KMS-11 (cell line): Measurements from ENCODE around the gene RIOK1.

Experiments
- H2AFZ ChIP-seq: fragments of 200-600 bp; sonication (generic); 2 replicates; pipeline ENCODE4 v1.6.1; 2016; ENCODE audit warnings: antibody characterized with exemption, mixed run types, low read depth
- H3K27ac ChIP-seq: fragments of 200-600 bp; sonication (generic); 2 replicates; pipeline ENCODE4 v1.6.1; 2016; ENCODE audit warnings: mild to moderate bottlenecking, mixed run types
- H3K27me3 ChIP-seq: fragments of 200-600 bp; sonication (generic); 2 replicates; pipeline ENCODE4 v1.6.1; 2017; ENCODE audit warnings: mild to moderate bottlenecking, low read depth, mixed run types, moderate library complexity; ENCODE audit not compliant: insufficient read depth
- H3K36me3 ChIP-seq: fragments of 200-600 bp; sonication (generic); 2 replicates; pipeline ENCODE4 v1.6.1; 2017; ENCODE audit warnings: mild to moderate bottlenecking, mixed run types; ENCODE audit not compliant: insufficient read depth
- H3K4me1 ChIP-seq: fragments of 200-600 bp; sonication (generic); 2 replicates; pipeline ENCODE4 v1.6.1; 2016; ENCODE audit warnings: mild to moderate bottlenecking, low read depth, mixed run types; ENCODE audit not compliant: poor library complexity, severe bottlenecking
- H3K4me2 ChIP-seq: fragments of 200-600 bp; sonication (generic); 2 replicates; pipeline ENCODE4 v1.7.0; 2016; ENCODE audit warnings: mild to moderate bottlenecking, mixed run types
- H3K4me3 ChIP-seq: fragments of 200-600 bp; sonication (generic); IDR thresholded peaks from 2 replicates; pipeline ENCODE4 v1.6.1; 2017; ENCODE audit warnings: low read depth, low read length, mixed read lengths; ENCODE audit not compliant: insufficient read depth
- H3K79me2 ChIP-seq: fragments of 200-600 bp; sonication (generic); 2 replicates; pipeline ENCODE4 v1.6.1; 2016; ENCODE audit warnings: low read depth, mixed run types; ENCODE audit not compliant: insufficient read depth
- H3K9ac ChIP-seq: fragments of 200-600 bp; sonication (generic); 2 replicates; pipeline ENCODE4 v1.6.1; 2016; ENCODE audit warnings: mild to moderate bottlenecking, mixed run types
- H4K20me1 ChIP-seq: fragments of 200-600 bp; sonication (generic); 2 replicates; pipeline ENCODE4 v1.6.1; 2016; ENCODE audit warnings: mild to moderate bottlenecking, mixed run types; ENCODE audit not compliant: insufficient read depth
- TF ChIP-seq, protein P1 (sequence below): fragments of 200-600 bp; sonication (generic); conservative IDR thresholded peaks from 2 replicates; pipeline ENCODE4 v1.6.1; 2017; ENCODE audit warnings: low read depth, mild to moderate bottlenecking, antibody characterized with exemption, low read length, moderate library complexity, mixed read lengths

RIOK1 gene

DNA sequence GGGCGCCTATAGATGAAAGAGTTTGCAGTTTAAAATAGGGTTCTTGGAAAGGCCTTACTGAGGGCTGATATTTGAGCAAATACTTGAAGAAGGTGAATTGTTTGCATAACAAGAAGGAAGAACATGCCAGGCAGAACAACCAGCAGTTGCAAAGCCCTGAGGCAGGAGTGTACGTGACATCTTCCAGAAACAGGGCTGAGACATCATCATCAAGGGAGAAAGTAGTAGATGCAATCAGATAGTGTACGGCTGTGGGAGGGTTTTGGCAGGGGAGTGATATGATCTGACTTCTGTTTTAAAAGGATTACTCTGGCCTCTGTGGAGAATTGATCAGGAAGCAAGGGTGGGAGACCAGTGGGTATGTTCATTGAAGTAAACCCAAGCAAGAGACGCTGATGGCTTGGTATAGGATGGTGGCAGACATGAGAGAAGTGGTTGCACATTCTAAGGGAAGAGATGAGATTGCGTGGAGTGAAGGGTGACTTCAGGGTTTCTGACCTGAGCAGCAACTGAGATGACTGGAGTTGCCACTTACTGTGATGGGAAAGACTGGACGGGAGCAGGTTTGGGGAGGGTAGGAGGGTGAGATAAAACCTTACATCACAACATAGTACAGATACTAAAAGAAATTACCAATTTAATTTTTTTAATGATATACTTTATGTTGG, 28.8 kb downstream of the RIOK1 start:
- no peak overlapping the region for H3K4me3 ChIP-seq
- H2AFZ ChIP-seq: no peak overlapping the region
- peaks cover 4% of the 10 kb centered on the region; the same call in 1 of the 2 replicates for H3K36me3 ChIP-seq
- no peak overlapping the region for H3K27ac ChIP-seq
- H3K27me3 ChIP-seq: no peaks in the 10 kb centered on the region
- TF ChIP-seq, protein P1, sequence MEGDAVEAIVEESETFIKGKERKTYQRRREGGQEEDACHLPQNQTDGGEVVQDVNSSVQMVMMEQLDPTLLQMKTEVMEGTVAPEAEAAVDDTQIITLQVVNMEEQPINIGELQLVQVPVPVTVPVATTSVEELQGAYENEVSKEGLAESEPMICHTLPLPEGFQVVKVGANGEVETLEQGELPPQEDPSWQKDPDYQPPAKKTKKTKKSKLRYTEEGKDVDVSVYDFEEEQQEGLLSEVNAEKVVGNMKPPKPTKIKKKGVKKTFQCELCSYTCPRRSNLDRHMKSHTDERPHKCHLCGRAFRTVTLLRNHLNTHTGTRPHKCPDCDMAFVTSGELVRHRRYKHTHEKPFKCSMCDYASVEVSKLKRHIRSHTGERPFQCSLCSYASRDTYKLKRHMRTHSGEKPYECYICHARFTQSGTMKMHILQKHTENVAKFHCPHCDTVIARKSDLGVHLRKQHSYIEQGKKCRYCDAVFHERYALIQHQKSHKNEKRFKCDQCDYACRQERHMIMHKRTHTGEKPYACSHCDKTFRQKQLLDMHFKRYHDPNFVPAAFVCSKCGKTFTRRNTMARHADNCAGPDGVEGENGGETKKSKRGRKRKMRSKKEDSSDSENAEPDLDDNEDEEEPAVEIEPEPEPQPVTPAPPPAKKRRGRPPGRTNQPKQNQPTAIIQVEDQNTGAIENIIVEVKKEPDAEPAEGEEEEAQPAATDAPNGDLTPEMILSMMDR: no peak
- no peaks in the 10 kb centered on the region for H3K79me2 ChIP-seq
- H3K9ac ChIP-seq: no peak overlapping the region
- no peaks in the 10 kb centered on the region for H3K4me1 ChIP-seq
- H4K20me1 ChIP-seq: no peaks in the 10 kb centered on the region
- H3K4me2 ChIP-seq: no peak overlapping the region

DNA sequence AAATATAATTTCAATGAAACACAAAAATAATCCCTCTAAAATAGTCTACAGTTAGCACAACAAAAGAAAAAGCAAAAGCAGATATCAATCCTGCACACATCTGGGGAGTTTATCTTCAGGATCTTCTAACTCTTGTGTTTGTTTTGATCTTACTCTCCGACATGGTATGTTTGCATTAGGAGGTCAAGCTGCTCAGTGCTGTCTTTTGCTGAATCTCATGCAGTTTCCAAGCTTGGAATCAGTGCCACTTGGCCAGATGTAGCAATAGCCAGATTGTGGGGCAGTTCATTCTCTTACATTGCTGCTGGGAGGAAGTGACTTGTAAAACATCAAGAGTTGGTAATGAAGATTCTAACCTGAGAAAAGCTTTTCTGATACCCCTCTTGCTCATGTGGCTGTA, 29.5 kb downstream of the RIOK1 start:
- Histone ChIP-seq H3K4me1 (no peaks in the 10 kb centered on the region), H3K36me3 (peaks cover 4% of the 10 kb centered on the region; the same call in 1 of the 2 replicates), H3K4me2 (no peak overlapping the region), H3K9ac (no peak overlapping the region), H4K20me1 (no peaks in the 10 kb centered on the region), H2AFZ (no peak overlapping the region), H3K27me3 (no peaks in the 10 kb centered on the region), H3K27ac (no peak overlapping the region), H3K79me2 (no peaks in the 10 kb centered on the region), H3K4me3 (no peak overlapping the region)
- TF ChIP-seq, protein P1: no peak

DNA sequence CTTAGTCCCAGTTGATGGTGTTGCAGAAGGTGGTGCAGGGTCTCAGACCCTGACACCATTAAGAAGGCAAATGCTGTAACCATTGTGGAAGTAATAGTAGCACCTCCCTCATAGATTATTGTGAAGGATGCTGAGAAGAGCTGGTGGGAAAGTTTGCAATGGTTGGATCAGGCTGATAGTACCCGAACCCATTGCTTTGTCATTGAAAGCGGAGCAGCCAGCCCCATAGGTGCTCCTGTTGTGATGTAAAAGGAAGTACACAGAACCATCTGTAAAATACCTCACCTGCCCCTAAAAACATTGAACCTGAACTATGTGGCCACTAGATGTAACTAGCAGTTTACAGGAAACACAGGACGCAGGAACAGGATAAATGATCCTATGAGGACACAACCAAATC, 31.5 kb downstream of the RIOK1 start:
- peaks cover 4% of the 10 kb centered on the region; the same call in 1 of the 2 replicates for H3K36me3 ChIP-seq
- no peaks in the 10 kb centered on the region for H4K20me1 ChIP-seq
- no peak overlapping the region for H3K9ac ChIP-seq
- H3K4me2 ChIP-seq: no peak overlapping the region
- H3K79me2 ChIP-seq: no peaks in the 10 kb centered on the region
- H3K27ac ChIP-seq: no peak overlapping the region
- no peak overlapping the region for H2AFZ ChIP-seq
- no peaks in the 10 kb centered on the region for H3K27me3 ChIP-seq
- H3K4me1 ChIP-seq: no peaks in the 10 kb centered on the region
- TF ChIP-seq, protein P1: no peak
- H3K4me3 ChIP-seq: no peak overlapping the region

DNA sequence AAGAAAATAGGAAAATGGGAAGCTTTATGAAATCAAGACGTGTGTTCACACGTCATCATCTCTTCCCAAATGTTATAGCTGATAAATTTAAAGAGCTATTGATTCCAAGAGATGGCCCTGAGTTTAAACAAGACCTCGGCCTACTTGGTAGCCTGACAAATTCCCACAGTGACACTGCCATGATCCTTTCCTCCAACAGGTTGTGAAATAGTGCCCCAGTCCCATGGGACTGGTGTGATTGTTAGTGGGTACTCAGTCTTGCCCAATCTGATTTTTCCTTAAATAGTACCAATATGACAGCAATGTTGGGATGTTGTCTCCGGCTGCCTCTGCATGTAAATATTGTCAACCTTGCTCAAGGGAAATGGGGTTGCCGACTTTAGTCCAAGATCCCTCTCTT, 34.5 kb downstream of the RIOK1 start:
- H3K36me3 ChIP-seq: no peaks in the 10 kb centered on the region
- no peak overlapping the region for H3K4me3 ChIP-seq
- TF ChIP-seq, protein P1: no peak
- H3K27ac ChIP-seq: no peak overlapping the region
- no peak overlapping the region for H2AFZ ChIP-seq
- H3K4me1 ChIP-seq: no peaks in the 10 kb centered on the region
- no peak overlapping the region for H3K9ac ChIP-seq
- no peaks in the 10 kb centered on the region for H3K79me2 ChIP-seq
- no peaks in the 10 kb centered on the region for H3K27me3 ChIP-seq
- no peak overlapping the region for H3K4me2 ChIP-seq
- no peaks in the 10 kb centered on the region for H4K20me1 ChIP-seq
